NB4 (cell line): ENCODE measurements around the gene HCN1.

Experiments used
- CTCF ChIP-seq: IDR thresholded peaks from one replicate; pipeline ENCODE4 v1.5.1; 2012; ENCODE audit warnings: low read depth, low read length
- MYC ChIP-seq: IDR thresholded peaks from 2 replicates; pipeline ENCODE4 v1.6.1; 2011; ENCODE audit warnings: low read depth, low read length
- POLR2A ChIP-seq: IDR thresholded peaks from 2 replicates; pipeline ENCODE4 v1.6.1; 2011; ENCODE audit warnings: mild to moderate bottlenecking; ENCODE audit not compliant: insufficient read length; ENCODE audit errors: extremely low read depth

GRCh38 chr5:45410304-45410995 is 285.7 kb downstream of the HCN1 start:
- TF ChIP-seq CTCF (no peak), POLR2A (no peak), MYC (no peak)
